ENCODE measurements around the gene TRIM74. TPM values are rescaled to one million over a fixed set of nuclear protein-coding genes. Genes with fewer than 3 reads are reported as not detected.
"Not testable (repeated sequence)": the region's sequence is repeated elsewhere in the genome, so short reads cannot be mapped to it uniquely, and the experiment has no call there.

Gene TRIM74
- 0.20 TPM in 1 of 2 replicates, not detected in the other for total RNA-seq

DNA sequence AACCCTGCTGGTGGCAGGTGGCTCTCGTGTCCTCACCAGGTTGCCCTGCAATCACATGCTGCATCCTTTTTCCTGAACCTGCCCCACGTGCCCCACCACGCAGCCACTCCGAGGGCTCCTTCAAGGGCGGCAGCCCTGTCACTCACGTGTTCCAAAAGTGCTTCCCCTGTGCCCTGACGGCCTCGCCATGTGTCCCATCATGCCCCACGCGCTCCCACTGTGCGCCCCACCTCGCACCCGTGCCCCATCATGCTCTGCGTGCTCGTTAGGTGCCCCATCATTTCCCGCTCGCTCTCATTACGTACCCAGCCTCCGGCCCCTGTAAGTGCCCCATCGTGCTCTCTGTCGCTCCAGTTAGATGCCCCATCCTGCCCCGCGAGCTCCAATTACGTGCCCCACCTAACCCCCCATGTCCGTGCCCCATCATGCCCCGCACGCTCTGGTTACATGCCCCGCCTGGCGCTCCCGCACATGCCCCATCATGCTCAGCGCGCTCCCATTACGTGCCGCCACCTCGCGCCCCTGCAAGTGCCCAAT is at the start of gene TRIM74:
TRIM74 (minus strand) TSS at position 487 of the 537 bp plus-strand sequence. CDS start 3,309 bp downstream, outside the sequence.
- DNase-seq (ENCODE audit: low read depth), result not testable (repeated sequence)

DNA sequence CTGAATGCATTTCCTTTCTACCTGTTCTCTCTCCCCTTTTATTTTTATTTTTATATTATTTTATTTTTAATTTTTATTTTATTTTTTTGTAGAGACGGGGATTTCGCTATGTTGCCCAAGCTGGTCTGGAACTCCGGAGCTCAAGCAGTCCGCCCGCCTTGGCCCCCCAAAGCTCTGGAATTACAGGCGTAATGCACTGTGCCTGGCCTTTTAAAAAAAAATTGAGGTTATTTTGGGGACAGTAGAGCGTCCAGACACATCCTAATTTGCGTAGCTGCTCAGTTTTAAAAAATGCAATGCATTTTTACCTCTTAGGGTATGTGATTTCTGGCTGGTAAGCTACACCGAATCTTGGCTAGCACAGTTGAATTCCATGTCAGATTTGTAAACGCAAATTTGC is 37.2 kb upstream of the TRIM74 start:
- not testable (repeated sequence) for DNase-seq (ENCODE audit: low read depth)

DNA sequence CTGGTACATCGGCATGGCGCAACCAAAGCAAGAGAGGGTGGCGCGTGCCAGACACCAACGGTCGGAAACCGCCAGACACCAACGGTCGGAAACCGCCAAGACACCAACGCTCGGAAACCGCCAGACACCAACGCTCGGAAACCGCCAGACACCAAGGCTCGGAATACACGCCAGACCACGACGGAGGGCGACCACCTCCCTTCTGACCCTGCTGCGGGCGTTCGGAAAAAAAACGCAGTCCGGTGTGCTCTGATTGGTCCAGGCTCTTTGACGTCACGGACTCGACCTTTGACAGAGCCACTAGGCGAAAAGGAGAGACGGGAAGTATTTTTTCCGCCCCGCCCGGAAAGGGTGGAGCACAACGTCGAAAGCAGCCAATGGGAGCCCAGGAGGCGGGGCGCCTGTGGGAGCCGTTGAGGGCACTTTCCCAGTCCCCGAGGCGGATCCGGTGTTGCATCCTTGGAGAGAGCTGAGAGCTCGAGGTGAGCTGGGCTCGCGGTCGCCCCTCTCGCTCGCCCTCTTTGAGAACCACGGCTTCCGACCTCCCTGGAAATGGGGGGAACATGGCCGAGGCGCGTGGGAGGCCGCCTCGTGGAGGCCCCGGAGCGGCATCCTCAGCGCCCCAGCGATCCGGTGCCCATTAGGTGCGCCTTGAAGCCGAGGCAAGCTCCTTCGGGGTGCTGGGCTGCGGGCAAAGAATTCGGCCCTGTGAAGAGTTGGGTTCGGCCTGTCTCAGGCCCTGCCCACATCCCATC is 36.6 kb upstream of the TRIM74 start:
- DNase-seq (ENCODE audit: low read depth), result peak; percentile 77

DNA sequence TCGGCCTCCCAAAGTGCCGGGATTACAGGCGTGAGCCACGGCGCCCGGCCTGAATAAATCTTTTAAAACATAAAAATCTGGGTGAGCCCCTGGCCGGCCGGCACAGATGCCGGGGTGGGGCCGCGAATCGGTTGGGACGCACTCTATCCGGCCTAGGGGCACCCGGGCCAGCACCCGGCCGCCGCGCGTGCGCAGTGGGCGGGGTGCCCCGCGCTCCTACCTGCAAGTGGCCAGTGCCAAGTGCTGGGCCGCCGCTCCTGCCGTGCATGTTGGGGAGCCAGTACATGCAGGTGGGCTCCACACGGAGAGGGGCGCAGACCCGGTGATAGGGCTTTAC is 36.1 kb upstream of the TRIM74 start:
- not testable (repeated sequence) for DNase-seq (ENCODE audit: low read depth)

DNA sequence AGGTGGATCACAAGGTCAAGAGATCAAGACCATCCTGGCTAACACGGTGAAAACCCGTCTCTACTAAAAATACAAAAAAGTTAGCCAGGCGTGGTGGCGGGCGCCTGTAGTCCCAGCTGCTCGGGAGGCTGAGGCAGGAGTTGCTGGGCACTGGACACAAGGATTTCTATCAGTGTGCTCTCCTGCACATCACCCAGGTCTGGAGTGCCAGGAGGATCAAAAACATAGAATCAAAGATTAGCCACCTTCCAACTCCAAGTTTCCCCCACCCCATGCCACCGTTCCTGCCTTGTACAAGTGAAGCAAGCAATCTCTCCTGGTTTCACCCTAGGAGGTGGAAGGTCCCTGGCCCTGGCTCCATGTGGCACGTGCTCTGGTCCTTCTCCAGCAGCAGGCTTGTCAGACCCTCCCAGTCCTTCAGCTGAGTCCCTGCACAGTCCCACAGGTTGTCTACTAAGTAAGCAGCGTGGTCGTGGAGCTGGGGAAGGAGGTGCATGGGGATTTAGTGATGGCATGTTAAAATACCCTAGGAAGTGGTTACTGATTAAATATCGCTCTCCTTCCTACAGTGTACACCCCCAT is 28.7 kb upstream of the TRIM74 start:
- not testable (repeated sequence) for DNase-seq (ENCODE audit: low read depth)

DNA sequence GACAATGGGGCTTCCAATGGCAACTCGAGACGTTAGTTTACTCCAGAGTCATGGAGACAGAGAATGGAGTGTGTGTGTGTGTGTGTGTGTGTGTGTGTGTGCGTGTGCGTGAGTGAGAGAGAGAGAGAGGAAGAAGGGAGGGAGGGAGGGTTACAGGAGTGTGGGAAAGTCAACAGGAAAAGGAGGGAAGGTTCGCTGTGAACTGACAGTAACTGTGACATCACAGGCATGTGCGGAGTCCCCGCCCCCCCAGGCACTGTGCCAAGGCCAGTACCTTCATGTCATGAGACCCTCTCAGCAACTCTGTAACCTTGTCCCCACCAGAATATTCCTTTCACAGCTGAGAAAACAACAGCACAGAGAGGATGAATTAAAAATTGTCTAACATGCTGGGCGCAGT is 28.2 kb upstream of the TRIM74 start:
- not testable (repeated sequence) for DNase-seq (ENCODE audit: low read depth)

DNA sequence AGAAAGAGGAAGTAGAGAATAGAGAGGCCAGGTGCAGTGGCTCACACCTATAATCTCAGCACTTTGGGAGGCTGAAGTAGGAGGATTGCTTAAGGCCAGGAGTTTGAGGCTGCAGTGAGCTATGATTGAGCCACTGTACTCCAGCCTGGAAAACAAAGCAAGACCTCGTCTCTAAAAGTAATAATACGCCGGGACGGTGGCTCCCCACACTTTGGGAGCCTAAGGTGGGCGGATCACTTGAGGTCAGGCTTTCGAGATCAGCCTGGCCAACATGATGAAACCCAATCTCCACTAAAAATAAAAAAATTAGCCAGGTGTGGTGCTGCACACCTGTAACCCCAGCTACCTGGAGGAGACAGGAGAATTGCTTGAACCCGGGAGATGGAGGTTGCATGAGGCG is 26.2 kb upstream of the TRIM74 start:
- DNase-seq (ENCODE audit: low read depth), result not testable (repeated sequence)

DNA sequence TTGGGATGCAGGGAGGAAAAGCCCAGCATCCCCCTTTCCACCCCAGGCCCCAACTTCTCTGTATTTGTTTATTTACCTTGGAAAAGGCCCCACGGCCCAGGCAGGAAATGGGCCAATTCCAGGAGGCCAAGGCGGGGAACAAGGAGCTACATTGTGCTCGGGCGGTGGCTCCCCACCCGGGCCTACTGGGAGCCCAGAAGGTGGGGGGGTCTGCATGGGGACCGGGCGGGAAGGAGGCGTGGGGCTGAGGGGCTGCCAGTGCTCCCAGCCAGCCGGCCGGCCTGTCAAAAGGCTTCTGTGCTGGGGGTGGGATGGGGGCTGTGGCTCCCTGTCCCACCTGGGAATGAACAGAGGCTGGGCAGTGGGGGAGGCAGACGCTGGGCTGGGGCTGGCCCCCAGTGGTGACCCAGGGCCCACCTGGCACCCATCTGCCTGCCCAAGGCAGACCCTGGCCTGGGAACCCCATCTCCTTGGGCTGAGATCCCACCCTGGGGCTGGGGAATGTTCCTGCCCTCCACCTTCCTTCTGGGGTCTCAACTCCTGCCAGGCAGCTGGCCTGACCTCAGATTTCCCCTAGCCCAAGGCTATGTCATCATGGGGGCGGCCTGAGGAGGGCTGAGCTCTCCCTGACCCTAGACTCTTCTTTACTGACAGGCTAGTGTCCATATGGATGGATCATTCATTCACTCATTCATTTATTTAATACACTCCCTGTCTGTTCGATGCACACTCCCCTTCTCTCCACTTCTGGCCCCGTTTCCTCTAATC is 21.1 kb upstream of the TRIM74 start:
- DNase-seq (ENCODE audit: low read depth), result not testable (repeated sequence)

DNA sequence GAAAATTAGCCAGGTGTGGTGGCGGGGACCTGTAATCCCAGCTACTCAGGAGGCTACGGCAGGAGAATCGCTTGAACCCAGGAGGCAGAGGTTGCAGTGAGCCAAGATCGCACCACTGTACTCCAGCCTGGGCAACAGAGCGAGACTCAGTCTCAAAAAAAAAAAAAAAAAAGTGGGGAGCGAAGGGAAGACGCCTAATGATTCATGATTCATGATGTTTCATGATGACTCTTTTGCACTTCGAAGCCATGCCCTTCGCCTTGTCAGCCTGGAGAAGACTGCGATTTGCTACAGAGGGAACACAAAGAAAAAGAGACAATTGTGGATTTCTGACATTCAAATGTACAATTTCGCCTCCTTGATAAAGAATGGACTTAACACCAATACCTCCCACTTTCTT is 12.8 kb upstream of the TRIM74 start:
- DNase-seq (ENCODE audit: low read depth), result not testable (repeated sequence)

DNA sequence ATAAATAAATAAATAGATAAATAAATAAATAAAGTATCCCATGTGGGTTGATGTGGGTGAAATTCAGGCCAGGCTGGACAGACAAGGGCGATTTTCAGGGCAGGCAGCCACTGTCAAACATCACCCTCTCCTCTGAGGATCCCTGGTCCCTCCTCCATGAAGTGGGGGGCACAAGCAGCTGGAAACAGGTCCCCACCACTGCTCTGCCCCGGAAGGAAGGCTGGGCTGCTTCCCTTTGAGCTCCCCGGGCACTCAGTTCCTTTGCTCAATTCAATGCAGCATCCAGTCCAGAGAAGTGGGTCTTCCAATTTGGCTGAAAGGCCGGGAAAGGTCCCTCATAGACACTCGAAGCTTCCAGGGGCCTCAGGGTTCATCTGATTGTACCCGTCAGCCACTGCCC is 11.1 kb upstream of the TRIM74 start:
- not testable (repeated sequence) for DNase-seq (ENCODE audit: low read depth)

DNA sequence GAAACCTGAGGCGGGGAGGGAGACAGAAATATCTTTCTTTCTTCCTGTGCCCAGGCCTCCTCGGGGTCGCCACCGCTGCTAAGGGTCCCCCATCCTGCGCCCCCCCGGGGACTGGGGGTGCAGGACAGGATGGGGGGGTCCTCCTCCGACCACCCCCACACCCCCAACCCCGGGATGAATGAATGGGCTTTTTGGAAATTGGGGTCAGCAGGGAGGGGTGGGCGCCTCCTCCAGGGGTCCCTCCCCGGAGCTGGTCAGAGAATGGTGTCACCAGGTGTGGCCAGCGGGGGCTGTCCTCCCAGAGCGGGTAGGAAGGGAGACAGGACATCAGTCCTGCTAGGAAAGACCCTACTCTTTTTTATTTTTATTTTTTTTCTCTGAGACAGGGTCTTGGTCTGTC is 7.2 kb upstream of the TRIM74 start:
- DNase-seq (ENCODE audit: low read depth), result not testable (repeated sequence)

DNA sequence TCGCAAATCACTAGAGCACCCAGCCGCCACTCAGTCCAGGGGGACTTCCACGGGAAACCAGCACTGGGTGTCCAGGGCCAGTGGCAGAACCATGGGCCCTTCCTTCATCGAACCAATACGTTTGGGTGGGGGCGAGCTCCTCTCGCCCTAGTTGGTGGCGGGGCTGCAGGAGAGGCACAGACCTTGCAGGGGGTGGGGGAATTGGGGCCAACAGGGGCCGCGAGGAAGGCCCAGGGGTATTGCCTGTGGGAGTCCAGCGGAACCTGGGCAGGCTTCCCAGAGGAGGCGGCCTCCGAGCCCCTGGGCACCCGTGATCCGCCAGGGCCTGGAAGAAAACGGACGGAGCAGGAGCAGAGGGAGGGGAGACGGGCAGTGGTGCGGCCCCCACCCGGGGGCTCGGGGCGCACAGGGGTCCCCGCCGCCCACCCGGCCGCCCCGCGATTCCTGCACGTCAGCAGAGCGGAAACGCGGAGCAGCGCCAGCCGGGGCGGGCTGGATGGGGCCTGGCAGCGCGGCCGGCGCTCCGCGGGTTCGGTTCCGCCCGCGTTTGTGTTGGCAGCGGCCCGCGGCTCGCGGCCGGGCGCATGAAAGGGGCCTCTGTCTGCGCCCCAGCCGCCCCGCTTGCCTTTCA is 6.5 kb upstream of the TRIM74 start:
- not testable (repeated sequence) for DNase-seq (ENCODE audit: low read depth)

DNA sequence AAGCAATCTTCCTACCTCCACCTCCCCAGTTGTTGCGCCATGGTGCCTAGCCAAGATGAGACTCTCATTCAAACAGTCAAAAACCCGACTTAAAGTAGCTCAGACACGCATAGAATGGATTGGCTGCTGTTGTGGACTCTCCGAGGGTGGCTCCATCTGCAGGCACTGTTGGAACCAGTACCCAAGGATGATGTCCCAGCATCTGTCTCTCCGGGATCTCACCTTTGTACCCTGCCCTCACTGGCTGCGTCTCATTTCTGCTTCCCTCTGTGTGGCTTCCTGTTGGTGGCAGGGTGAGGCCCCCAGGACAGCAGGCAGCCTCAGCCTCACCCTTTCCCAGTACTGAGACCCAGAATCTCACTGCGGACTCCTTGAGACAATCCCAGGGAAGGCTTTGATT is 5.5 kb upstream of the TRIM74 start:
- DNase-seq (ENCODE audit: low read depth), result not testable (repeated sequence)

DNA sequence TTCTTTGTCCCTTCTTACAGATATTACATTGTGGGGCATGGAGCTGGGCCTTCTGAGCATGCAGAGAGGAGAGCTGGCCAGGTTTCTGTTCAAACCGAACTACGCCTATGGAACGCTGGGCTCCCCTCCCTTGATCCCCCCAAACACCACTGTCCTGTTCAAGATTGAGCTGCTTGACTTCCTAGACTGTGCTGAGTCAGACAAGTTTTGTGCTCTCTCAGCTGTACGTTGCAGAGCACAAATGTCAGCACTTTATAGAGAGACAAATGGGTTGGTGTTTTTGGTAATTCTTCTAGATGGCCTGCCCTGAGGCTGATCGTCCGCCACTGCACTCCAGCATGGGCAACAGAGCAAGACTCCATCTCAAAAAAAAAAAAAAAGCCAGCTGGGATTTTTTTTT is 2.2 kb upstream of the TRIM74 start:
- DNase-seq (ENCODE audit: low read depth), result not testable (repeated sequence)

DNA sequence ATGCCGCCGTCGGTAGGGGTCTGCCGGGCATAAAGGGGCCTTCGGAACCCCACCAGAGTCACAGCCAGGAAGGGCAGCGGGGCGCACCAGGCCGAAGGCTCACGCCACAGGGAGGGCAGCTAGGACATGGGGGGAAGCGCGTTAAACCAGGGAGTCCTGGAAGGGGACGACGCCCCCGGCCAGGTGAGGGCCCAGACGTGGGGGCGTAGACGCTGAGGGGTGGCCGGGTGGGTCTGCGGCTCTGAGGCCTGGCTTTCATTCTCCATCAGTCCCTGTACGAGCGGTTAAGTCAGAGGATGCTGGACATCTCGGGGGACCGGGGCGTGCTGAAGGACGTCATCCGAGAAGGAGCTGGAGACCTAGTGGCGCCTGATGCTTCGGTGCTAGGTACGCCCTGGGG is 422 bp upstream of the TRIM74 start:
- not testable (repeated sequence) for DNase-seq (ENCODE audit: low read depth)

DNA sequence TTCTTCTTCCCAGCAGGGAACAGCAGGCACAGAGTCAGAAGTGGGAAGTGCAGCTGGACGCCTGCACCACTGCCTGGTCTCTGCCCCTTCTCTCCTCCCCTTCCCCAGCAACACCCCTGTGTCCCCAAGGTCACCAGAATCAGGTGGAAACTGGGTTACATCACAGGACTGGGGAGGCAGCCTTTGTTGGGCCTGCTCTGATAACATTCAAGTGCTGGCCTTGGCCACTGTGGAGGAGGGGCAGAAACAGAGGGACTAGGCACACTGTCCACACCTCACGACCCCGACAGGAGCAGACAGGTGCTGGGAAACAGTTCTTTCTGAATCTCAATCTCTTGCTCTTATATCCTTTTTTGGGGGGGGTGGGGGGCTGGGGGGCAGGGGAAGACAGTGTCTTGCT is 2.4 kb downstream of the TRIM74 start:
- not testable (repeated sequence) for DNase-seq (ENCODE audit: low read depth)

DNA sequence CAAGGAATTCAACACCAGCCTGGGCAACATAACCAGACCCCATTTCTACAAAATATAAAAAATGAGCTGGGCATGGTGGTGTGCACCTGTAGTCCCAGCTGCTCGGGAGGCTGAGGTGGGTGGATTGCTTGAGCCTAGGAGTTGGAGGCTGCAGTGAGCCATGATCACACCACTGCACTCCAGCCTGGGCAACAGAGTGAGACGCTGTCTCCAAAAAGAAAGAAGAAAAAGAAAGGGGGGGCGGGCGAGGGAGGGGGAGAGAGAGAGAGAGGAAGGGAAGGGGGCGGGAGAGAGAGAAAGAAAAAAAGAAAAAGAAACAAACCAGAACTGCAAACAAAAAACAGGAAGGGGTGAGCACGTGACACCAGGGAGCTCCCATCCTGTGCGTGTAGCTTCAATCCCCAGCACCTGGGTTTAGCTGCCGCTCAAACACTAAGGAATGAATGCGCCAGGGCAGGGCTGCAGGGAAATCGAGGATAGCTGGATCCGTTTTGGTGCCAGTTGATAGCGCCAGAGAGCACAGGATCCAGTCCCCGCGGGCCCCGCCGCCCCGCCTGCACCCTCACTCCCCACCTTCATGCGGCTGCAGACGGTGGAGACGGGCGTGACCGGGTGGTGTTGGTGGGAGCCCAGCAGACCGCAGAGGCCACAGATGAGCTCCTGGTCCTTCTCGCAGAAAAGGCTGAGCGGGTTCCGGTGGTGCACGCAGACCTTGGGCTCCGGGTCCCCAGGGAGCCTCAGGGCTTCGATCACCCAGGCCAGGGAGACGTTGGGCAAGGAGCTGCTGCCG is 3.9 kb downstream of the TRIM74 start:
- not testable (repeated sequence) for DNase-seq (ENCODE audit: low read depth)

DNA sequence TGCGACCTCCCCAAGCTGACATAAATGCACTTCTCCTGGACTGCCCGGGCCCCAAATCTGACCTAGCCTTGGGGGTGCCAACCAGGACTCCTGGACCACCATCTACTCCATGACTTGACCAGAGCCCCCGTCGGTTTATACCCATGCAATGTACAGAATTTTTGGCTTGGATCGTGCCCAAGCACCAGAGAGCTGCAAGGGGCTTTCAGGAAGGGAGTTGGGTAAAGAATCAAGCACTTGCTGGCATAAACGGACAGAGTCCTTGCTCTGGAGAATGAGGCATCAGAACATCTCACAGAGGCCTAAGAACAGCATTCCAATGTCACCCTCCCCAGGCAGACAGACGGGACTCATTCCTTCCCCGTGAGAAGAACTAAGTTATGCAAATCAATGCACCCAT is 6.2 kb downstream of the TRIM74 start:
- DNase-seq (ENCODE audit: low read depth), result not testable (repeated sequence)

DNA sequence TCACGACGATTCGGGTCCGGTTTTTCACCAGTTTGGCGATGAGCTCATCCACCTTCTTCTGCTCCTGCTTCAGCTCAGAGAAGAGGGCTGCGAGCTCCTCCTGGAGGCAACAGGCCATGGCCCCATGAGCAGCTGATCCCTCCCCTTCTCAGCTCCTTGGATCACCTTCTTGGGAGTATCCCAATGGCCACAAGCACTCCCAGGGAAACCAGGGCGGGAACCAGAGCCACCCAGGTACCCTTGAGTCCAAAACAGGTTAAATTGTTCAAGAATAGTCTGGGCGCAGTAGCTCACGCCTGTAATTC is 8.0 kb downstream of the TRIM74 start:
- not testable (repeated sequence) for DNase-seq (ENCODE audit: low read depth)

DNA sequence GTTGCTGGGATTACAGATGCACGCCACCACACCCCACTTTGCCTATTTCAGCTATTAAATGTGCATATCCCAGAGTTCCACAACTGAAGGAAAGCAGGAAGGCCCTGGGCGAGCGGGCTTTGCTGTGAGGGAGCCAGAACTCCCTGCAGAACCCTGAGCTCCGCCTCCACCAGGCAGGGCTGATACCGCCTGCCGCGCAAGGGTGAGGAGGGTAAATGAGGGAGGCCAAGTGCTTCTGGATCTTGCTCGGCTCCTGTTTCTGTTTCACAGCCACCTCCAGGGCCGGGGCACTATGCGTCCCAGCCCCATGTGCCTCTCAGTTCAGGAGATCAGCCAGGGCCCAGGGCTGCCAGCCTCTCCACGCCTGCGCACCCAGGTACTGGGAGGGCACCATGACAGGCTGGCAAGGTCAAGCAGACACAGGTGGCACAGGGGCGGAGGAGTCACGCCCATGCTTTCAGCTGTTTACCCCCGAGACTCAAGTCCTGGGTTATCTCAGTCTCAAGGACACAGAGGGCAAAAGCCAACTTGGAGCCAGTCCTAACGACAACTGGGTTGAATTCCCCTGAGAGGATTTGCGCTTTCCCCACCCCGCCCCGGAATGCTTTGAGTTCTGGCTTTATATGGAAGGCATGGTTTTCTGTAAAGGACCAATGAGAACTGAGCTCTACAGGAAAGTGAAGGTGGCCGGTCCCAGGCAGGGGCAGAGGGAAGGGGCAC is 8.5 kb downstream of the TRIM74 start:
- not testable (repeated sequence) for DNase-seq (ENCODE audit: low read depth)

DNA sequence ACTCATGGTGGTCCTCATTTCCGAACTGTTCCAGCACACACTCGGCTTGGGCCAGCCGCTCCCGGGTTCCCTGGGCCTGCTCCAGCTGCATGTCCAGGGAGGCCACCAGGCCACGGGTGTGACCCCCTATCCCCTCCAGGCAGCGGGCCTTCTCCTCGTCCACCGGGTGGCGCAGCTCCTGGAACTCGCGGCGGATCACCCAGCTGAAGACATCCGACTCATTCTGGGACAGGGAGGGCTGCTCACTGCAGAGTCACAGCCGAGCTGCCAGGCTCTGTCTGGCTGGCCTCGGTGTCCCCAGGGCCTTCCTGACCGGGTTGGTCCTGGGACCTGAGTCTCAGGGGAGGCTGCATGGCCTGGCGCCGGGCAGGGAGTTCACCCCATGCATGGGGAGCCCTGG is 9.2 kb downstream of the TRIM74 start:
- not testable (repeated sequence) for DNase-seq (ENCODE audit: low read depth)
